HG02884 (cell line): ENCODE measurements around the gene MDFIC.
A peak's percentile ranks its signal among the peaks of the same experiment; 100 is the strongest.

Experiments
- ATAC-seq: cut with Tn5 transposase; IDR thresholded peaks from one replicate; pipeline ENCODE4 v1.9.1; 2021; ENCODE audit warnings: mild to moderate bottlenecking, moderate library complexity; ENCODE audit not compliant: unreplicated experiment

MDFIC gene

GRCh38 chr7:114986190-114987180, 64.6 kb downstream of the MDFIC start:
- no peak for ATAC-seq

GRCh38 chr7:114988026-114988425, 66.1 kb downstream of the MDFIC start:
- ATAC-seq = no peak

GRCh38 chr7:114988755-114989375, 67.0 kb downstream of the MDFIC start:
- no peak for ATAC-seq

GRCh38 chr7:114989531-114989930, 67.6 kb downstream of the MDFIC start:
- no peak for ATAC-seq

- ATAC-seq = no peak
Observed at GRCh38 chr7:114997487-114998404, 75.9 kb downstream of the MDFIC start.

GRCh38 chr7:115004121-115004520, 82.2 kb downstream of the MDFIC start:
- ATAC-seq = no peak

GRCh38 chr7:115005251-115005650, 83.4 kb downstream of the MDFIC start:
- no peak for ATAC-seq

- no peak for ATAC-seq
Observed at GRCh38 chr7:115005953-115006352, 84.1 kb downstream of the MDFIC start.

GRCh38 chr7:115007751-115008150, 85.9 kb downstream of the MDFIC start:
- no peak for ATAC-seq

- ATAC-seq = peak; percentile 47
Observed at GRCh38 chr7:115008465-115009114, 86.7 kb downstream of the MDFIC start.

- peak; percentile 53 for ATAC-seq
Observed at GRCh38 chr7:115009139-115009538, 87.2 kb downstream of the MDFIC start.

GRCh38 chr7:115009736-115010440, 88.0 kb downstream of the MDFIC start:
- ATAC-seq = no peak

GRCh38 chr7:115010441-115010820, 88.5 kb downstream of the MDFIC start:
- no peak for ATAC-seq

- ATAC-seq = no peak
Observed at GRCh38 chr7:115013886-115014285, 92.0 kb downstream of the MDFIC start.

- ATAC-seq = no peak
Observed at GRCh38 chr7:115014794-115015193, 92.9 kb downstream of the MDFIC start.

- ATAC-seq = no peak
Observed at GRCh38 chr7:115015619-115016018, 93.7 kb downstream of the MDFIC start.

GRCh38 chr7:115019882-115020605, 98.2 kb downstream of the MDFIC start:
- no peak for ATAC-seq

GRCh38 chr7:115023219-115023618, 101.3 kb downstream of the MDFIC start:
- no peak for ATAC-seq

GRCh38 chr7:115024276-115024675, 102.4 kb downstream of the MDFIC start:
- ATAC-seq = no peak
